Esophagus squamous epithelium (tissue), 4 donors: ENCODE measurements around the gene RARG.

ENCODE experiments used
- POLR2A ChIP-seq, 4 donors: fragments of 450-650 bp; IDR thresholded peaks; one replicate each; pipeline ENCODE4 v1.6.1; 2017; ENCODE audit warnings: antibody characterized with exemption in 4 of 4, mild to moderate bottlenecking in 4 of 4, moderate library complexity in 3 of 4
- TF ChIP-seq, protein P1 (sequence below), 6 experiments: fragments of 450-650 bp in 4 of 6; fragments of 200-600 bp in 2 of 6; sonication (generic) in 2 of 6; IDR thresholded peaks; one replicate each; pipeline ENCODE4 v1.5.1; 2016 to 2019; ENCODE audit warnings: antibody characterized with exemption in 6 of 6, mild to moderate bottlenecking in 4 of 6, moderate library complexity in 4 of 6

DNA sequence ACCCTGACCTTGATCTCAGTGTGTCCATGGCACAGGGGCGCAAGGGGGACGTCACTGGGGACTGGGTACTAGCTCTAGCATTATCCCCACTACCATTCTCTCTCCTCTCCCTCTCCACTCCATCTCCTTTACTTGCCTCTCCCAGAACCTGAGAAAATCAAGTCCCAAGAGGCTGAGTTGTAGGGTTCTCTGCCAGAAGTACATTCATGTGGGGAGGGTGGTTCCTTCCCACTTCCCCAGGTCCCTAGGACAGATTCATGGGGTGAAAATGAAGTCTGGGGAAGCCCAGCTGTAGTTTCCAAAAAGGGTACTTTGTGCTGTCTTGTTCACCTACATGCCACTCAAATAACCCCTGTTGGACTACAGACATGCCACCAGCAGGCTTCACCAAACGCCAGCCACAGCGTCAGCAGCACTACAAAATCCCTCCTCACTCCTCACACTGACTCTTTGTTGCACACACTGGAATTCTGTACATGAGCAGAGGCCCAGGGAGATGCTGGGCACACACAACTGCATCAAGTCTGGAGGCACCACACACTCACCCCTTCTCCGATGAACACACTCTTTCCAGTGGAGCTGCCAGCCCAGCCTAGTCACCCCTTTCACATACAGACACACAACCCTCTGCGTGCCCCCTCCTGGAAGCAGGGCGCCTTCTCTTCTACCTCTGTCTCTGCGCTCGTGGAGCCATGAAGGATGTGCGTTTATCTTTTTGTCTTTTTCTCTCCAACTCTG, 6.9 kb downstream of the RARG start:
- TF ChIP-seq, protein P1, sequence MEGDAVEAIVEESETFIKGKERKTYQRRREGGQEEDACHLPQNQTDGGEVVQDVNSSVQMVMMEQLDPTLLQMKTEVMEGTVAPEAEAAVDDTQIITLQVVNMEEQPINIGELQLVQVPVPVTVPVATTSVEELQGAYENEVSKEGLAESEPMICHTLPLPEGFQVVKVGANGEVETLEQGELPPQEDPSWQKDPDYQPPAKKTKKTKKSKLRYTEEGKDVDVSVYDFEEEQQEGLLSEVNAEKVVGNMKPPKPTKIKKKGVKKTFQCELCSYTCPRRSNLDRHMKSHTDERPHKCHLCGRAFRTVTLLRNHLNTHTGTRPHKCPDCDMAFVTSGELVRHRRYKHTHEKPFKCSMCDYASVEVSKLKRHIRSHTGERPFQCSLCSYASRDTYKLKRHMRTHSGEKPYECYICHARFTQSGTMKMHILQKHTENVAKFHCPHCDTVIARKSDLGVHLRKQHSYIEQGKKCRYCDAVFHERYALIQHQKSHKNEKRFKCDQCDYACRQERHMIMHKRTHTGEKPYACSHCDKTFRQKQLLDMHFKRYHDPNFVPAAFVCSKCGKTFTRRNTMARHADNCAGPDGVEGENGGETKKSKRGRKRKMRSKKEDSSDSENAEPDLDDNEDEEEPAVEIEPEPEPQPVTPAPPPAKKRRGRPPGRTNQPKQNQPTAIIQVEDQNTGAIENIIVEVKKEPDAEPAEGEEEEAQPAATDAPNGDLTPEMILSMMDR (IDR thresholded peaks at IDR 0.05), result no peak
- TF ChIP-seq POLR2A (IDR thresholded peaks at IDR 0.05), result no peak
